ENCODE results near the gene VTI1A.

GRCh38 chr10:112807013-112807412 lies 360.0 kb downstream of the VTI1A start:
- TF ChIP-seq CTCF (IDR thresholded peaks at IDR 0.05; ENCODE audit: low read depth, low read length) (no peak), POLR2A (IDR thresholded peaks at IDR 0.05; ENCODE audit: extremely low read depth, insufficient read length) (no peak), MYC (IDR thresholded peaks at IDR 0.05; ENCODE audit: low read depth, low read length) (no peak), MAX (IDR thresholded peaks at IDR 0.05; ENCODE audit: low read depth, low read length) (no peak)

All from NB4 (cell line).